ENCODE data around the gene IGFL2.

The IGFL2 gene

GRCh38 chr19:46162731-46163130 lies 14.7 kb downstream of the IGFL2 start:
- TF ChIP-seq, protein P1, sequence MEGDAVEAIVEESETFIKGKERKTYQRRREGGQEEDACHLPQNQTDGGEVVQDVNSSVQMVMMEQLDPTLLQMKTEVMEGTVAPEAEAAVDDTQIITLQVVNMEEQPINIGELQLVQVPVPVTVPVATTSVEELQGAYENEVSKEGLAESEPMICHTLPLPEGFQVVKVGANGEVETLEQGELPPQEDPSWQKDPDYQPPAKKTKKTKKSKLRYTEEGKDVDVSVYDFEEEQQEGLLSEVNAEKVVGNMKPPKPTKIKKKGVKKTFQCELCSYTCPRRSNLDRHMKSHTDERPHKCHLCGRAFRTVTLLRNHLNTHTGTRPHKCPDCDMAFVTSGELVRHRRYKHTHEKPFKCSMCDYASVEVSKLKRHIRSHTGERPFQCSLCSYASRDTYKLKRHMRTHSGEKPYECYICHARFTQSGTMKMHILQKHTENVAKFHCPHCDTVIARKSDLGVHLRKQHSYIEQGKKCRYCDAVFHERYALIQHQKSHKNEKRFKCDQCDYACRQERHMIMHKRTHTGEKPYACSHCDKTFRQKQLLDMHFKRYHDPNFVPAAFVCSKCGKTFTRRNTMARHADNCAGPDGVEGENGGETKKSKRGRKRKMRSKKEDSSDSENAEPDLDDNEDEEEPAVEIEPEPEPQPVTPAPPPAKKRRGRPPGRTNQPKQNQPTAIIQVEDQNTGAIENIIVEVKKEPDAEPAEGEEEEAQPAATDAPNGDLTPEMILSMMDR (IDR thresholded peaks at IDR 0.05; ENCODE audit: low read depth, low read length), result no peak
- no peak for DNase-seq (ENCODE audit: extremely low read depth, low read depth)

- TF ChIP-seq, protein P1 (IDR thresholded peaks at IDR 0.05; ENCODE audit: low read depth, low read length), result no peak
- DNase-seq (ENCODE audit: extremely low read depth, low read depth), result no peak
Measured at GRCh38 chr19:46173886-46174480, 25.9 kb downstream of the IGFL2 start.

GRCh38 chr19:46176116-46176860 lies 28.2 kb downstream of the IGFL2 start:
- no peak for DNase-seq (ENCODE audit: extremely low read depth, low read depth)
- TF ChIP-seq, protein P1 (IDR thresholded peaks at IDR 0.05; ENCODE audit: low read depth, low read length), result no peak

DNA sequence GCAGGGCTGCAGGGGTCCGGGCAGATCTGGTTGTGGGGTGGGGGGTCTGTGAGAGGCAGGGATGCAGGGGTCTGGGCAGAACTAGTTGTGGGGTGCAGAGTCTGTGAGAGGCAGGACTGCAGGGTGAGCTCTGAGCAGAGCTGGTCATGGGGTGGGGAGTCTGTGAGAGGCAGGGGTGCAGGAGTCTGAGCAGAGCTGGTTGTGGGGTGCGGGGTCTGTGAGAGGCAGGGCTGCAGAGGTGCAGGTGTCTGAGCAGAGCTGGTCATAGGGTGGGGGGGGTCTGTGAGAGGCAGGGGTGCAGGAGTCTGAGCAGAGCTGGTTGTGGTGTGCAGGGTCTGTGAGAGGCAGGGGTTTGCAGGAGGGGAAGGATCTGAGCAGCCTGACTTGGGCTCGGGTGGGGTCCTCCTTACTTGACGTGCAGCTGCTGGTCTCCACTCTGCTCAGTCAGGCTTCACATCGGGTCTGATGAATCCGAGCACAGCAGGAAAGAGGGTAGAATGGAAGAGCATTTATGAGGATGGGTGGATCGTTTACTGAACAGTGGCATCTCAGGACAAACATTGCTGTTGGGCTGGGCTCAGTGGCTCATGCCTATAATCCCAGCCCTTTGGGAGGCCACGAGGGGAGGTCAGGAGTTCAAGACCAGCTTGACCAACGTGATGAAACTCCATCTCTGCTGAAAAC lies 31.2 kb downstream of the IGFL2 start:
- TF ChIP-seq, protein P1 (IDR thresholded peaks at IDR 0.05; ENCODE audit: low read depth, low read length), result no peak
- DNase-seq (ENCODE audit: extremely low read depth, low read depth), result no peak

DNA sequence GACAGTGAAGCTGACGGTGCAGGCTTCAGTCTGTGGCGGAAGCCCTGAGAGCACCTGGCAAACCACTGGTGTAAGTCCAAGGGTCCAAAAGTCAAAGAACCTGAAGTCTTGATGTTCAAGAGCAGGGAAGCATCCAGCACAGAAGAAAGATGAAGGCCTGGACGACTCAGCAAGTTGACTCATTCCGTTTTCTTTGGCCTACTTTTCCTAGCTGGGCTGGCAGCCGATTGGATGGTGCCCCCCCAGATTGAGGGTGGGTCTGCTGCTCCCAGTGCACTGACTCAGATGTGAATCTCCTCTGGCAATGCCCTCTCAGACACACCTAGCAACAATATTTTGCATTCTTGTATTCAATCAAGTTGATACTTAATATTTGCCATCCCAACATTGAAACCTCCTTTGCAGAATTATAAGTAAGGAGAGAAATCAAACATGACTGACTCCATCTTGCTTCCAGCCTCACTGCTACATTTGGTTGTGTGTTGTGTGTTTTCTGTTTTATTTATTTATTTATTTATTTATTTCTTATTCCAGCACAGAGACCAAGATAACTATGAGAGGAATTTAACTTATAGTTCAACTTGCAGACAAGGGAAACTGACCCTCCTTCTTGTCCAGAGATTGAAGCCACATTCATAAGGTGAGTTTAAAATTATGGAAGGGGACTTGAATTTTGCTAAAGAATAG lies 32.8 kb downstream of the IGFL2 start:
- TF ChIP-seq, protein P1 (IDR thresholded peaks at IDR 0.05; ENCODE audit: low read depth, low read length), result no peak
- no peak for DNase-seq (ENCODE audit: extremely low read depth, low read depth)

- TF ChIP-seq, protein P1 (IDR thresholded peaks at IDR 0.05; ENCODE audit: low read depth, low read length), result no peak
- no peak for DNase-seq (ENCODE audit: extremely low read depth, low read depth)
Measured at GRCh38 chr19:46181388-46181779, 33.3 kb downstream of the IGFL2 start.
